Left lung (tissue), 10 donors: ENCODE results near the gene IL17RE. TPM values are rescaled to one million over a fixed set of nuclear protein-coding genes. Genes with fewer than 3 reads are reported as not detected.
A peak's percentile ranks its signal among the peaks of the same experiment; 100 is the strongest.

Source experiments
- ATAC-seq: fragments of 200-7000 bp; cut with Tn5 transposase; one replicate; pipeline ENCODE4 v1.9.1; 2020; ENCODE audit warnings: moderate library complexity
- DNase-seq, 4 donors: peaks; one replicate each; pipeline ENCODE4 v3.0.0-alpha.2; 2013 to 2020
- H3K27ac ChIP-seq, 2 donors: fragments of 200-600 bp; sonication (generic) in 1 of 2; one replicate each; pipeline versions ENCODE4 v1.5.0 to v1.8.0; 2020 to 2021
- H3K27me3 ChIP-seq, 2 donors: fragments of 200-600 bp; sonication (generic) in 1 of 2; one replicate each; pipeline versions ENCODE4 v1.5.0 to v1.8.0; 2020 to 2021
- H3K36me3 ChIP-seq, 2 donors: fragments of 200-600 bp; sonication (generic) in 1 of 2; one replicate each; pipeline versions ENCODE4 v1.5.0 to v1.8.0; 2020 to 2021
- H3K4me1 ChIP-seq, 2 donors: fragments of 200-600 bp; one replicate each; pipeline ENCODE4 v1.8.0; 2021
- H3K4me3 ChIP-seq, 2 donors: fragments of 200-600 bp; sonication (generic) in 1 of 2; one replicate each; pipeline versions ENCODE4 v1.5.0 to v1.8.0; 2020 to 2021; ENCODE audit warnings: mild to moderate bottlenecking in 1 of 2
- H3K9me3 ChIP-seq, 2 donors: fragments of 200-600 bp; sonication (generic) in 1 of 2; one replicate each; pipeline versions ENCODE4 v1.5.0 to v1.8.0; 2020 to 2021
- intact Hi-C, 2 donors: fragments of 100-400 bp; cut with DNase I; formaldehyde crosslinking; loops; one replicate each; pipeline versions ENCODE4 v1.11.2 to v1.14.2; 2022
- polyA plus RNA-seq, 6 donors: library from polyadenylated mRNA; unstranded; fragments of 120-200 nt; gene quantifications; one replicate each; pipeline ENCODE4 v1.2.1, GENCODE V29; 2013; ENCODE audit not compliant: insufficient read length in 6 of 6
- total RNA-seq, 2 donors: library from RNA; stranded (reverse); fragmentation: NEBNext Ultra II Directional; extraction: Animal tissue kit (Norgen Biotek cat#: 25700); gene quantifications; one replicate each; pipeline ENCODE4 v1.2.1, GENCODE V29; 2021
- TF ChIP-seq, protein P1 (sequence below), 2 donors: fragments of 200-600 bp; sonication (generic) in 1 of 2; IDR thresholded peaks; one replicate each; pipeline versions ENCODE4 v1.5.0 to v1.8.0; 2021; ENCODE audit warnings: antibody characterized with exemption in 2 of 2
- donor health status: DM: no; HTN: yes; CAD: no.
- donor health status: DM: no; HTN: no; CAD: no.

IL17RE gene
- total and polyA plus RNA-seq, 8 donors: 14.4 to 108 (median 80.5) TPM

DNA sequence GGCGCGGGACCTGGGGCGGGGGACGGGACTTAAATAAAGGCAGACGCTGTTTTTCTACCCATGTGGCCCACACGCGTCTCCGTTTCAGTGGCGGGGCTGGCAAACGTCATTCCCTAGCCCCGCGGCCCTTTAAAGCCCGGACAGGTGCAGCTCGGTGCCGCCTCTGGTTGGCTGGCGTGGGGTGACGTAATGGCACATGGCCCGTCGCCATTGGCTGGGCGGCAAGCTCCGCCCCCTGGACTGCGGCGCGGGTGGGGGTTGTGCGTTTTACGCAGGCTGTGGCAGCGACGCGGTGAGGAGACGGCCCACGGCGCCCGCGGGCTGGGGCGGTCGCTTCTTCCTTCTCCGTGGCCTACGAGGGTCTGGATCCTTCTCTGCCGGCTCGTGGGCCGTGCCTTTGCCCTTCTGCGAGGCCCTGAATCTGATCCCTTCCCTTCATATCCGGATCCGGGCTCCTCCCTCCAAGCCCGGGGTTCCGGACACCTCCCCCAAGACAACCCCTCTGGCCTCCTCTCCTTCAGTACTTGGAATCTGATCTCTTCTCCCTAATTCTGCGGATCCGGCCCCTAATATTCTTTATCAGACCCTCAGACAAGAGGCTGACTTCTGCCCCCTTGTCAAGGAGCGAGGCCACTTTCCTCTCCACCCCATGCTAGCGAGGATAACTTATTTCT is 31.1 kb downstream of the IL17RE start, which contains the start of gene CRELD1:
TSS of gene CRELD1 (plus strand) at position 274 of the 674 bp plus-strand sequence. CDS start 605 bp downstream, outside the sequence.
- H3K27me3 ChIP-seq: no peaks in the 10 kb centered on the region

DNA sequence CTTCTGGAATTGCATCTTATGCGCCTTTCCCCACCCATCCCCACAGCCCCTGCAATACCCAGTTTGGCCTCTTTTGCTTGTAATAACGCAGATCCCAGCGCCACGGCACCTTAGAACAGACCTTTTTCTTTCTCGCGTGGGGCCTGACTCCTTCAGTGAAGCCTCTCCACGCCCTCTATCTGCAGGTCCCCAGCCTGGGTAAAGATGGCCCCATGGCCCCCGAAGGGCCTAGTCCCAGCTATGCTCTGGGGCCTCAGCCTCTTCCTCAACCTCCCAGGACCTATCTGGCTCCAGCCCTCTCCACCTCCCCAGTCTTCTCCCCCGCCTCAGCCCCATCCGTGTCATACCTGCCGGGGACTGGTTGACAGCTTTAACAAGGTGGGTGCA is 31.6 kb downstream of the IL17RE start:
- DNase-seq (no peak), ATAC-seq (peak; percentile 0)
- intact Hi-C loops: no loop called here
- H3K36me3 ChIP-seq: peaks cover 0 to 26% of the 10 kb centered on the region in 2 donors
- H3K4me1 ChIP-seq: peaks cover 8 to 38% of the 10 kb centered on the region in 2 donors
- H3K27me3 ChIP-seq: no peaks in the 10 kb centered on the region
- no peaks in the 10 kb centered on the region for H3K9me3 ChIP-seq
- TF ChIP-seq, protein P1, sequence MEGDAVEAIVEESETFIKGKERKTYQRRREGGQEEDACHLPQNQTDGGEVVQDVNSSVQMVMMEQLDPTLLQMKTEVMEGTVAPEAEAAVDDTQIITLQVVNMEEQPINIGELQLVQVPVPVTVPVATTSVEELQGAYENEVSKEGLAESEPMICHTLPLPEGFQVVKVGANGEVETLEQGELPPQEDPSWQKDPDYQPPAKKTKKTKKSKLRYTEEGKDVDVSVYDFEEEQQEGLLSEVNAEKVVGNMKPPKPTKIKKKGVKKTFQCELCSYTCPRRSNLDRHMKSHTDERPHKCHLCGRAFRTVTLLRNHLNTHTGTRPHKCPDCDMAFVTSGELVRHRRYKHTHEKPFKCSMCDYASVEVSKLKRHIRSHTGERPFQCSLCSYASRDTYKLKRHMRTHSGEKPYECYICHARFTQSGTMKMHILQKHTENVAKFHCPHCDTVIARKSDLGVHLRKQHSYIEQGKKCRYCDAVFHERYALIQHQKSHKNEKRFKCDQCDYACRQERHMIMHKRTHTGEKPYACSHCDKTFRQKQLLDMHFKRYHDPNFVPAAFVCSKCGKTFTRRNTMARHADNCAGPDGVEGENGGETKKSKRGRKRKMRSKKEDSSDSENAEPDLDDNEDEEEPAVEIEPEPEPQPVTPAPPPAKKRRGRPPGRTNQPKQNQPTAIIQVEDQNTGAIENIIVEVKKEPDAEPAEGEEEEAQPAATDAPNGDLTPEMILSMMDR (IDR thresholded peaks at IDR 0.05): no peak
- H3K4me3 ChIP-seq: peak overlapping the region; percentile 79 to 89
- H3K27ac ChIP-seq: peak overlapping the region; percentile 87 to 88

More for the DNA sequence above, 31.1 kb downstream of the IL17RE start, which contains the start of gene CRELD1:
- Histone ChIP-seq H3K27ac (peak within 1 kb of the TSS; percentile 87 to 88), H3K36me3 (peaks cover 0 to 25% of the 10 kb centered on the region in 2 donors), H3K9me3 (no peaks in the 10 kb centered on the region), H3K4me3 (peak within 1 kb of the TSS; percentile 79 to 89), H3K4me1 (peaks cover 8 to 38% of the 10 kb centered on the region in 2 donors)
- TF ChIP-seq, protein P1 (IDR thresholded peaks at IDR 0.05): no peak
- DNase-seq (peak; percentile 93 to 97 (median 95)), ATAC-seq (peak; percentile 94)
- intact Hi-C loops: no loop called here

DNA sequence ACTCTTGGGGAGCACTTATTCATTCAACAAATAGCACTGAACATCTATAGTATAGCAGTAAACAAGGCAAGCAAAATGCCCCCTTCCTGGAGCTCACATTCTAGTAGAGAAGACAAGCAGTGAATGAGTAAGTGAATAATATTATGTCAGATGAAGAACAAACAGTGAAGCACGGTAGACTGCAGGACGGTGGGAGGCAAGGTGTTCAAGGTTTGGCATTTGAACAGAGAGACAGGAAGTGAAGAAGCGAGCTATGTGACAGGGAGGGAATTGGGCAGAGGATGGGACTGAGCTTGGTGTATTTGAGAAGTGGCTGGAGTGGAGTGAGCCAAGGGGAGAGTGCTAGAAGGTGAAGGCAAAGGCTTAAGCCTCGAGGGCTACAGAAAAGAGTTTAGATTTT is 32.3 kb downstream of the IL17RE start:
- ATAC-seq (no peak), DNase-seq (no peak)
- Histone ChIP-seq H3K27me3 (no peaks in the 10 kb centered on the region), H3K27ac (no peak overlapping the region), H3K36me3 (peaks cover 0 to 26% of the 10 kb centered on the region in 2 donors), H3K9me3 (no peaks in the 10 kb centered on the region), H3K4me3 (peak overlapping the region in 1 of 2 donors; percentile 89), H3K4me1 (peaks cover 8 to 38% of the 10 kb centered on the region in 2 donors)
- intact Hi-C loops: no loop called here
- TF ChIP-seq, protein P1 (IDR thresholded peaks at IDR 0.05): no peak

DNA sequence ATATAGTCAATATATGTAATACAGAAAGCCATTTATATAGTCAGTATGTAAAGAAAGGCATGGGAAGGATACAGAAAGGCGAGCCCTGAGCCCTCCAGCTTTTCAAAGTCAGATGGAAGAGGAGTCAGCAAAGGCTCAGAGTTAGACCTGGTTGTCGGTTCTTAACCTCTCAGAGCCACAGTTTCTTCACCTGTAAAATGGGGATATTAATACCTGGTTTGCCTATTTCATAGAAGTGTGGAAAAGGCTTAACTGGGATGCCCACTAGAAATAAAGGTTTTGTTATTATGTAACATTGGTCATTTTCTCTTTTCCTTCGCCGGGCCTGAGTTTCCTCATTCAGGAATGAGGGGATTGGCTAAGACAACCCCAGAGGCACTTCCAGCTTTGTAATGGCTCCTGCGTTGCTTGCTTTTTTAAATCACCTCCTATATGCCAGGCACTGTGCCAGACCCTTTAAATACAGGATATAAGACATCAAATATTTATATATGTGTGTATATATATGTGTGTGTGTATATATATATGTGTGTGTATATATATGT is 33.4 kb downstream of the IL17RE start:
- DNase-seq (no peak), ATAC-seq (no peak)
- Histone ChIP-seq H3K9me3 (no peaks in the 10 kb centered on the region), H3K36me3 (peaks cover 0 to 26% of the 10 kb centered on the region in 2 donors), H3K4me3 (no peak overlapping the region), H3K27me3 (no peaks in the 10 kb centered on the region), H3K4me1 (peaks cover 8 to 38% of the 10 kb centered on the region in 2 donors), H3K27ac (no peak overlapping the region)
- TF ChIP-seq, protein P1 (IDR thresholded peaks at IDR 0.05): no peak
- intact Hi-C loops: no loop called here

DNA sequence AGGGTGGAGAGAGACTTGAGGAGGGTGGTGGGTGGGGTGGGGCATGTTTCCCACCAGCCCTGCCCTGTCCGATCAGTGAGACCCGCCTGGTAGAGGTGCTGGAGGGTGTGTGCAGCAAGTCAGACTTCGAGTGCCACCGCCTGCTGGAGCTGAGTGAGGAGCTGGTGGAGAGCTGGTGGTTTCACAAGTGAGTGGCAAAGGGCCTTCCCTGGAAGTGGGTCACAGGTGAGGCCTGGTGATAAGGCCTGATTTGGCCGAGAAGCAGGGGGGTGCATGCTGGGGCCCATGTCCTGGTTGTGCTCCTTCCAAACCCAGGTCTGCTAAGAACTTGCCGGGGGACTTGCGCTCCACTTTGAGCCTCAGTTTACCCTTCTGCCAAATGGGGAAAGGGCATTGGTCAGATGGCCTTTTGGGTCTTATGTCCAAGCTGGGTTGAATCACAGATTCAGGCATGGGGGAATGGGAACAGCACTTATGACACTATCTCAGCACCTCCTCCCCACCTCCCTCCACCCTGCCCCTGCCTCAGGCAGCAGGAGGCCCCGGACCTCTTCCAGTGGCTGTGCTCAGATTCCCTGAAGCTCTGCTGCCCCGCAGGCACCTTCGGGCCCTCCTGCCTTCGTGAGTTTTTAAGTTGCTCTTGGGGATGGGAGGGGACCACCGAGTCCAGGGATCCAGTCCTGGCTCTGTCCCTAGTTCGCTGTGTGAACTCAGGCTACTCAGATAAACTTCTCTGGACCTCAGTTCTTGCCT is 35.0 kb downstream of the IL17RE start:
- TF ChIP-seq, protein P1 (IDR thresholded peaks at IDR 0.05): no peak
- intact Hi-C loops: no loop called here
- no peak overlapping the region for H3K4me3 ChIP-seq

More for the DNA sequence above, 35.0 kb downstream of the IL17RE start:
- no peak for DNase-seq
- no peak for ATAC-seq
- Histone ChIP-seq H3K4me1 (peaks cover 8 to 29% of the 10 kb centered on the region in 2 donors), H3K36me3 (peaks cover 0 to 39% of the 10 kb centered on the region in 2 donors), H3K27me3 (no peaks in the 10 kb centered on the region), H3K27ac (no peak overlapping the region), H3K9me3 (no peaks in the 10 kb centered on the region)
